Loucy (cell line): ENCODE results near the gene FYN.

ENCODE experiments used
- EZH2phosphoT487 ChIP-seq: fragments of 200-600 bp; IDR thresholded peaks from 2 replicates; pipeline ENCODE4 v1.6.1; 2018; ENCODE audit warnings: antibody characterized with exemption, mild to moderate bottlenecking, moderate library complexity, borderline replicate concordance
- TF ChIP-seq, protein P1 (sequence below): fragments of 200-600 bp; sonication (generic); conservative IDR thresholded peaks from 2 replicates; pipeline ENCODE4 v1.5.1; 2014; ENCODE audit warnings: mild to moderate bottlenecking, antibody characterized with exemption, low read length

DNA sequence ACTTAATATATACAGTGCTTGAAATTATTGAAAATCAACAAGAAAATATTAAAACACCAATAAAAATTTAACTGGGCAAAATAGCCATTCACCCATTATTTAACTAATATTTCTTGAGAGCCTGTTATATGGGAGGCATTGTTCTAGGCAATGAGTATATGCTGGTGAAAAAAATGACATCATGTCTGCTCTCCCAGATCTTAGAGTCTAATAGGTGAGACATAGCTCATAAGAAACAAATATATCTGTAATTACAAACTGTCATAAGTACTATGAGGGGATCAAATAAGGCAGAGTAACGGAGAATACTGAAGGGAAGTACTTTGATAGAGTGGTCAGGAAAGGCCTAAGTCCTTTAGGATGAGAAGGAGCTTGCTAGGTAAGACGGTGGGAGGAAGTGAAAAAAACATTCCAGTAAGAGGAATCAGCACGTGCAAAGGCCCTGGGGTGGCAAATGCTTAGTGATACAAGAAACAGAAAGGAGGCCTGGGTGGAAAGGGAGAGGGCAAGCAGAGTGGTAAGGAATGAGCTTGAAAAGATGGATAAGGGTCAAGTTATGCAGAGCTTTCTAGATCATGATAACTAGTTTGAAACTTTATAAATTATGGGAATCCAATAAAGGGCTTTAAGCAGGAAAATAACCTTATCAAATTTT is 12.2 kb upstream of the FYN start:
- TF ChIP-seq, protein P1, sequence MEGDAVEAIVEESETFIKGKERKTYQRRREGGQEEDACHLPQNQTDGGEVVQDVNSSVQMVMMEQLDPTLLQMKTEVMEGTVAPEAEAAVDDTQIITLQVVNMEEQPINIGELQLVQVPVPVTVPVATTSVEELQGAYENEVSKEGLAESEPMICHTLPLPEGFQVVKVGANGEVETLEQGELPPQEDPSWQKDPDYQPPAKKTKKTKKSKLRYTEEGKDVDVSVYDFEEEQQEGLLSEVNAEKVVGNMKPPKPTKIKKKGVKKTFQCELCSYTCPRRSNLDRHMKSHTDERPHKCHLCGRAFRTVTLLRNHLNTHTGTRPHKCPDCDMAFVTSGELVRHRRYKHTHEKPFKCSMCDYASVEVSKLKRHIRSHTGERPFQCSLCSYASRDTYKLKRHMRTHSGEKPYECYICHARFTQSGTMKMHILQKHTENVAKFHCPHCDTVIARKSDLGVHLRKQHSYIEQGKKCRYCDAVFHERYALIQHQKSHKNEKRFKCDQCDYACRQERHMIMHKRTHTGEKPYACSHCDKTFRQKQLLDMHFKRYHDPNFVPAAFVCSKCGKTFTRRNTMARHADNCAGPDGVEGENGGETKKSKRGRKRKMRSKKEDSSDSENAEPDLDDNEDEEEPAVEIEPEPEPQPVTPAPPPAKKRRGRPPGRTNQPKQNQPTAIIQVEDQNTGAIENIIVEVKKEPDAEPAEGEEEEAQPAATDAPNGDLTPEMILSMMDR = no peak
- TF ChIP-seq EZH2phosphoT487 = no peak
